GM12873 (cell line): Measurements from ENCODE around the gene PEA15.

ENCODE experiments used
- CTCF ChIP-seq: IDR thresholded peaks from 2 replicates; pipeline ENCODE4 v1.5.1; 2012; ENCODE audit warnings: low read depth, mild to moderate bottlenecking, moderate library complexity, low read length, control low read depth; ENCODE audit not compliant: insufficient read depth; ENCODE audit errors: missing control alignments

The PEA15 gene

GRCh38 chr1:160264795-160265307, 59.7 kb downstream of the PEA15 start:
- no peak for TF ChIP-seq CTCF
